Vagina (tissue), 2 donors: ENCODE results near the gene AKAP5. TPM values are rescaled to one million over a fixed set of nuclear protein-coding genes. Genes with fewer than 3 reads are reported as not detected.

Source experiments
- DNase-seq, 2 donors: peaks; one replicate each; pipeline ENCODE4 v3.0.0-alpha.2; 2017; ENCODE audit errors: extremely low spot score in 2 of 2
- H3K27ac ChIP-seq: fragments of 200-600 bp; sonication (generic); one replicate; pipeline ENCODE4 v1.5.1; 2019
- H3K27me3 ChIP-seq: fragments of 200-600 bp; sonication (generic); one replicate; pipeline ENCODE4 v1.5.1; 2019
- H3K36me3 ChIP-seq, 2 donors: fragments of 200-600 bp; sonication (generic); one replicate each; pipeline ENCODE4 v1.5.1; 2017 to 2019
- H3K4me1 ChIP-seq: fragments of 200-600 bp; sonication (generic); one replicate; pipeline ENCODE4 v1.5.1; 2019
- H3K4me3 ChIP-seq, 2 donors: fragments of 200-600 bp; sonication (generic); 1 replicate in 1 of 2; 2 replicates in 1 of 2; pipeline ENCODE4 v1.5.1; 2016 to 2019
- H3K9me3 ChIP-seq: fragments of 200-600 bp; sonication (generic); one replicate; pipeline ENCODE4 v1.5.1; 2019
- POLR2A ChIP-seq, 2 donors: fragments of 450-650 bp; IDR thresholded peaks; one replicate each; pipeline ENCODE4 v1.6.1; 2017; ENCODE audit warnings: antibody characterized with exemption in 2 of 2, mild to moderate bottlenecking in 2 of 2, moderate library complexity in 2 of 2
- POLR2AphosphoS5 ChIP-seq, 2 donors: sonication (generic); formaldehyde crosslinking; IDR thresholded peaks; one replicate each; pipeline ENCODE4 v1.9.0; 2017; ENCODE audit warnings: antibody characterized with exemption in 2 of 2, mild to moderate bottlenecking in 2 of 2, low read depth in 1 of 2; ENCODE audit not compliant: insufficient read depth in 1 of 2
- intact Hi-C: fragments of 100-400 bp; cut with DNase I; formaldehyde crosslinking; loops from one replicate; pipeline ENCODE4 v1.15.1; 2023
- total RNA-seq: library from RNA; depleted of rRNA; stranded (reverse); fragments of >200 nt; gene quantifications from one replicate; pipeline ENCODE4 v1.2.3, GENCODE V29; 2016
- TF ChIP-seq, protein P1 (sequence below), 3 experiments: fragments of 450-650 bp in 2 of 3; fragments of 200-600 bp in 1 of 3; sonication (generic) in 1 of 3; IDR thresholded peaks; one replicate each; pipeline ENCODE4 v1.5.1; 2017 to 2019; ENCODE audit warnings: antibody characterized with exemption in 3 of 3, mild to moderate bottlenecking in 2 of 3, moderate library complexity in 2 of 3

AKAP5 gene
- total RNA-seq, 1 donor from 2014 or later: 0.49 TPM

DNA sequence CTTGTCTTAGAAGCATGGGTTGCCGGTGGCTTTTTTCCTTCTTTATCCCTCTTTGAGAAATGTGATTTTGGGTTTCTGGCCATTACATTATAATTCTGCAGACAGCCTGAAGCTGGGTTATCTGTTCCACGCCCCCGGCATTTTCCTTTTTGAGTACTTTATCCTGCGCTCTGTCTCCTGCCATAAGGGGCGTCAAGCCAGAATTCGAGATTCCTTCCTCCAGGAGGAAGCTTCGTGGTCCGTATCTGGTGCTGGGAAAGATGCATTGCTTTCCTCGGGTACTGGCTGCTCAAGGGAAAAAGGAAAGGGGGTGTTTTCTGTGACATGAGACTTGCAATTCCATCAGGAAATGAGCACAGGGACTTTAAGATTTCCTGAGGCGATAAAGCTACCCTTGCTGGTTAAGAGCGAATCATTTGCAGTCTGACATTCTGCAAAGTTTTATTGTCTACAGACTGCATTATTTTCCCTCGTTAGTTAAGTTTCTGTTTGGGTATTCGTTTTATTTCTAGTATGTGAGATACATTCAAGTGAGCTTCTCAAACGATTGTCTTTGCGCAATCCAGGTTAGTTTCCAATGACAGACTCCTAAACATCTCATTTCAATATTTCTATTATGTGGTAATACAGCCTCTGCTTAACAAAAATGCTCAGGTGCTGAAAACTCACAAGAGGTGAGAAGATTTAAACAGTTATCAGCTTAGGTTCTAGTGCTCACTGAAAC, 694 bp downstream of the AKAP5 start:
- Histone ChIP-seq H3K4me3 (peak overlapping the region; percentile 75 to 84), H3K9me3 (no peaks in the 10 kb centered on the region), H3K4me1 (peaks cover 14% of the 10 kb centered on the region), H3K36me3 (no peaks in the 10 kb centered on the region), H3K27ac (peak overlapping the region; percentile 68), H3K27me3 (no peaks in the 10 kb centered on the region)
- TF ChIP-seq, protein P1, sequence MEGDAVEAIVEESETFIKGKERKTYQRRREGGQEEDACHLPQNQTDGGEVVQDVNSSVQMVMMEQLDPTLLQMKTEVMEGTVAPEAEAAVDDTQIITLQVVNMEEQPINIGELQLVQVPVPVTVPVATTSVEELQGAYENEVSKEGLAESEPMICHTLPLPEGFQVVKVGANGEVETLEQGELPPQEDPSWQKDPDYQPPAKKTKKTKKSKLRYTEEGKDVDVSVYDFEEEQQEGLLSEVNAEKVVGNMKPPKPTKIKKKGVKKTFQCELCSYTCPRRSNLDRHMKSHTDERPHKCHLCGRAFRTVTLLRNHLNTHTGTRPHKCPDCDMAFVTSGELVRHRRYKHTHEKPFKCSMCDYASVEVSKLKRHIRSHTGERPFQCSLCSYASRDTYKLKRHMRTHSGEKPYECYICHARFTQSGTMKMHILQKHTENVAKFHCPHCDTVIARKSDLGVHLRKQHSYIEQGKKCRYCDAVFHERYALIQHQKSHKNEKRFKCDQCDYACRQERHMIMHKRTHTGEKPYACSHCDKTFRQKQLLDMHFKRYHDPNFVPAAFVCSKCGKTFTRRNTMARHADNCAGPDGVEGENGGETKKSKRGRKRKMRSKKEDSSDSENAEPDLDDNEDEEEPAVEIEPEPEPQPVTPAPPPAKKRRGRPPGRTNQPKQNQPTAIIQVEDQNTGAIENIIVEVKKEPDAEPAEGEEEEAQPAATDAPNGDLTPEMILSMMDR (IDR thresholded peaks at IDR 0.05): no peak
- TF ChIP-seq POLR2AphosphoS5 (IDR thresholded peaks at IDR 0.05; ENCODE audit: insufficient read depth in 1 of 2, low read depth in 1 of 2) (no peak), POLR2A (IDR thresholded peaks at IDR 0.05) (no peak)
- no peak for DNase-seq
- intact Hi-C loops: no loop called here

- TF ChIP-seq POLR2A (IDR thresholded peaks at IDR 0.05) (no peak), POLR2AphosphoS5 (IDR thresholded peaks at IDR 0.05; ENCODE audit: insufficient read depth in 1 of 2, low read depth in 1 of 2) (no peak)
- TF ChIP-seq, protein P1 (IDR thresholded peaks at IDR 0.05): no peak
These were observed 1.8 kb downstream of the AKAP5 start for GRCh38 chr14:64467101-64467500.

GRCh38 chr14:64467566-64467965, 2.3 kb downstream of the AKAP5 start:
- no peak overlapping the region for H3K27ac ChIP-seq
- no peaks in the 10 kb centered on the region for H3K27me3 ChIP-seq
- H3K4me1 ChIP-seq: peaks cover 14% of the 10 kb centered on the region
- H3K4me3 ChIP-seq: no peak overlapping the region
- DNase-seq: no peak
- no peaks in the 10 kb centered on the region for H3K9me3 ChIP-seq
- intact Hi-C loops: no loop called here
- H3K36me3 ChIP-seq: no peaks in the 10 kb centered on the region
- TF ChIP-seq POLR2A (IDR thresholded peaks at IDR 0.05) (no peak), POLR2AphosphoS5 (IDR thresholded peaks at IDR 0.05; ENCODE audit: insufficient read depth in 1 of 2, low read depth in 1 of 2) (no peak)
- TF ChIP-seq, protein P1 (IDR thresholded peaks at IDR 0.05): no peak

More at GRCh38 chr14:64467101-64467500, 1.8 kb downstream of the AKAP5 start:
- Histone ChIP-seq H3K4me1 (peaks cover 14% of the 10 kb centered on the region), H3K27me3 (no peaks in the 10 kb centered on the region), H3K4me3 (no peak overlapping the region), H3K9me3 (no peaks in the 10 kb centered on the region), H3K36me3 (no peaks in the 10 kb centered on the region), H3K27ac (no peak overlapping the region)
- intact Hi-C loops: no loop called here
- DNase-seq: no peak

GRCh38 chr14:64468451-64468850, 3.2 kb downstream of the AKAP5 start:
- no peak for DNase-seq
- intact Hi-C loops: no loop called here
- Histone ChIP-seq H3K27ac (no peak overlapping the region), H3K27me3 (no peaks in the 10 kb centered on the region), H3K4me3 (no peak overlapping the region), H3K36me3 (no peaks in the 10 kb centered on the region), H3K9me3 (no peaks in the 10 kb centered on the region), H3K4me1 (peaks cover 14% of the 10 kb centered on the region)
- TF ChIP-seq POLR2A (IDR thresholded peaks at IDR 0.05) (no peak), POLR2AphosphoS5 (IDR thresholded peaks at IDR 0.05; ENCODE audit: insufficient read depth in 1 of 2, low read depth in 1 of 2) (no peak)
- TF ChIP-seq, protein P1 (IDR thresholded peaks at IDR 0.05): no peak

DNA sequence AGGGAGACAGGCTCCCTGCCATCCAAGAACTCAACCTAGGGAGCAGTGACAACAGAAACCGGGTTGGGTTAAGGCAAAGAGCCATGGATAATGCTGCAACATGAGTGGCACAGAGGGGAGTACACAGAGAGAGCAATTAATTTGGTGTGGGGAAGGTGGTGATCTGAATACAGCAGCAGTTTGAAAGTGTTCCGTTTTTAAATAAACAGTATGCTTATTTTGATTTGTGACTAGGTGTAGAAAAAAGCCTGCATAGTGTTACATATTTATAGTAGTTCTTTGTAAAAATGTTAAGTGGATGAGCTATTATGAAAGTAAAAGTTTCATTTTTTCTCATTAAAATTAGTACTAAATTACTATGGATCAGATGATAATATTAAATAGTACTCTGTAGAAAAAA, 8.7 kb downstream of the AKAP5 start:
- Histone ChIP-seq H3K27me3 (no peaks in the 10 kb centered on the region), H3K4me3 (no peak overlapping the region), H3K4me1 (no peaks in the 10 kb centered on the region), H3K27ac (no peak overlapping the region), H3K36me3 (no peaks in the 10 kb centered on the region), H3K9me3 (no peaks in the 10 kb centered on the region)
- TF ChIP-seq POLR2A (IDR thresholded peaks at IDR 0.05): no peak
- TF ChIP-seq, protein P1 (IDR thresholded peaks at IDR 0.05): no peak
- TF ChIP-seq POLR2AphosphoS5 (IDR thresholded peaks at IDR 0.05; ENCODE audit: insufficient read depth in 1 of 2, low read depth in 1 of 2): no peak
- intact Hi-C loops: no loop called here
- no peak for DNase-seq
